CD14-positive monocyte (primary cell): ENCODE measurements around the gene TBC1D26. TPM values are rescaled to one million over a fixed set of nuclear protein-coding genes. Genes with fewer than 3 reads are reported as not detected.

Experiments used
- DNase-seq, 3 donors: peaks; one replicate each; pipeline ENCODE4 v3.0.0-alpha.2; 2011 to 2022
- H2AFZ ChIP-seq: 2 replicates; pipeline ENCODE4 v1.6.0; 2012; ENCODE audit warnings: mild to moderate bottlenecking, low read depth, low read length, inconsistent platforms; ENCODE audit not compliant: insufficient read depth, poor library complexity, severe bottlenecking
- H3K27ac ChIP-seq, 2 donors: 1 replicate in 1 of 2; 2 replicates in 1 of 2; pipeline ENCODE4 v1.5.1; 2012 to 2013; ENCODE audit warnings: low read length in 2 of 2, control low read depth in 1 of 2, inconsistent platforms in 1 of 2, low read depth in 1 of 2, mild to moderate bottlenecking in 1 of 2
- H3K27me3 ChIP-seq, 2 donors: one replicate each; pipeline versions ENCODE4 v1.6.0 to v1.6.1; 2011 to 2013; ENCODE audit warnings: low read length in 2 of 2; ENCODE audit not compliant: control insufficient read depth in 2 of 2, insufficient read depth in 2 of 2
- H3K36me3 ChIP-seq, 2 donors: replicated peaks in 1 of 2; 1 replicate in 1 of 2; 2 replicates in 1 of 2; pipeline versions ENCODE4 v1.5.1 to v1.6.1; 2012 to 2013; ENCODE audit warnings: low read length in 2 of 2, control low read depth in 1 of 2, inconsistent platforms in 1 of 2, mild to moderate bottlenecking in 1 of 2; ENCODE audit not compliant: insufficient read depth in 2 of 2, control insufficient read depth in 1 of 2
- H3K4me1 ChIP-seq, 2 donors: 1 replicate in 1 of 2; 2 replicates in 1 of 2; pipeline versions ENCODE4 v1.5.1 to v1.6.1; 2012 to 2013; ENCODE audit warnings: low read length in 2 of 2, control low read depth in 1 of 2, inconsistent platforms in 1 of 2, mild to moderate bottlenecking in 1 of 2, moderate library complexity in 1 of 2; ENCODE audit not compliant: insufficient read depth in 2 of 2, control insufficient read depth in 1 of 2
- H3K4me2 ChIP-seq: replicated peaks from 2 replicates; pipeline ENCODE3; 2012; ENCODE audit warnings: low read length, moderate library complexity, mild to moderate bottlenecking; ENCODE audit not compliant: poor library complexity, severe bottlenecking; ENCODE audit errors: extremely low read depth
- H3K4me3 ChIP-seq, 3 experiments: fragments of 200-600 bp in 1 of 3; sonication (generic) in 1 of 3; replicated peaks in 1 of 3; 1 replicate in 2 of 3; 2 replicates in 1 of 3; pipeline ENCODE4 v1.5.1; 2011 to 2013; ENCODE audit warnings: low read length in 3 of 3, mild to moderate bottlenecking in 3 of 3, control low read depth in 2 of 3, low read depth in 2 of 3, inconsistent platforms in 1 of 3, moderate library complexity in 1 of 3
- H3K79me2 ChIP-seq: 2 replicates; pipeline ENCODE4 v1.6.0; 2012; ENCODE audit warnings: mild to moderate bottlenecking, control low read depth, inconsistent platforms, low read length, moderate library complexity; ENCODE audit not compliant: insufficient read depth
- H3K9ac ChIP-seq: 2 replicates; pipeline ENCODE4 v1.6.0; 2017; ENCODE audit warnings: low read length, mild to moderate bottlenecking; ENCODE audit not compliant: insufficient read depth, poor library complexity, severe bottlenecking
- H3K9me3 ChIP-seq, 2 donors: replicated peaks in 1 of 2; 1 replicate in 1 of 2; 2 replicates in 1 of 2; pipeline versions ENCODE4 v1.5.1 to v1.6.1; 2012 to 2013; ENCODE audit warnings: low read length in 2 of 2, control low read depth in 1 of 2; ENCODE audit not compliant: control insufficient read depth in 1 of 2, insufficient read depth in 1 of 2
- H4K20me1 ChIP-seq: 2 replicates; pipeline ENCODE4 v1.6.0; 2012; ENCODE audit warnings: mild to moderate bottlenecking, low read length, control low read depth, moderate library complexity; ENCODE audit not compliant: insufficient read depth
- H3K27ac Mint-ChIP-seq, 7 donors: one replicate each; pipeline ENCODE4 v1.8.0; 2020; ENCODE audit warnings: mild to moderate bottlenecking in 7 of 7, mixed read lengths in 7 of 7, moderate library complexity in 6 of 7, inconsistent platforms in 2 of 7
- H3K27me3 Mint-ChIP-seq, 3 donors: one replicate each; pipeline ENCODE4 v1.8.0; 2021 to 2022; ENCODE audit warnings: low read depth in 3 of 3, mild to moderate bottlenecking in 3 of 3, mixed read lengths in 3 of 3, moderate library complexity in 3 of 3, inconsistent platforms in 1 of 3
- H3K36me3 Mint-ChIP-seq, 2 donors: one replicate each; pipeline ENCODE4 v1.8.0; 2020; ENCODE audit warnings: mixed read lengths in 2 of 2, inconsistent platforms in 1 of 2, mild to moderate bottlenecking in 1 of 2
- H3K4me1 Mint-ChIP-seq: one replicate; pipeline ENCODE4 v1.8.0; 2020; ENCODE audit warnings: mild to moderate bottlenecking, mixed read lengths
- H3K4me3 Mint-ChIP-seq, 2 donors: one replicate each; pipeline ENCODE4 v1.8.0; 2020; ENCODE audit warnings: mild to moderate bottlenecking in 2 of 2, mixed read lengths in 2 of 2, moderate library complexity in 1 of 2
- H3K9me3 Mint-ChIP-seq, 7 donors: one replicate each; pipeline ENCODE4 v1.8.0; 2020 to 2022; ENCODE audit warnings: mixed read lengths in 7 of 7, mild to moderate bottlenecking in 6 of 7, moderate library complexity in 6 of 7, inconsistent platforms in 2 of 7
- CTCF ChIP-seq: fragments of 200-600 bp; IDR thresholded peaks from one replicate; pipeline ENCODE4 v1.8.0; 2022; ENCODE audit warnings: antibody characterized with exemption, mild to moderate bottlenecking
- WGBS: methylation state at CpG from one replicate; pipeline ENCODE4 v1.1.5; 2013; ENCODE audit warnings: missing lambda C conversion rate; ENCODE audit not compliant: insufficient coverage; 5-methylcytosine and 5-hydroxymethylcytosine counted together
- intact Hi-C, 2 donors: fragments of 100-400 bp; cut with micrococcal nuclease; formaldehyde crosslinking; loops; one replicate each; pipeline versions ENCODE4 v1.15.0 to v1.15.1; 2023
- polyA plus RNA-seq, 3 donors: library from polyadenylated mRNA; depleted of rRNA in 1 of 3; unstranded in 2 of 3; stranded (reverse) in 1 of 3; fragments of 300-500 nt in 2 of 3; fragments of >200 nt in 1 of 3; fragmentation: Illumina TruSeq in 2 of 3; gene quantifications; 1 replicate in 2 of 3; 2 replicates in 1 of 3; pipeline ENCODE4 v1.2.3, GENCODE V29; 2012 to 2021

TBC1D26 gene
- polyA plus RNA-seq, 3 donors, result 0.03 TPM; not detected in 2

DNA sequence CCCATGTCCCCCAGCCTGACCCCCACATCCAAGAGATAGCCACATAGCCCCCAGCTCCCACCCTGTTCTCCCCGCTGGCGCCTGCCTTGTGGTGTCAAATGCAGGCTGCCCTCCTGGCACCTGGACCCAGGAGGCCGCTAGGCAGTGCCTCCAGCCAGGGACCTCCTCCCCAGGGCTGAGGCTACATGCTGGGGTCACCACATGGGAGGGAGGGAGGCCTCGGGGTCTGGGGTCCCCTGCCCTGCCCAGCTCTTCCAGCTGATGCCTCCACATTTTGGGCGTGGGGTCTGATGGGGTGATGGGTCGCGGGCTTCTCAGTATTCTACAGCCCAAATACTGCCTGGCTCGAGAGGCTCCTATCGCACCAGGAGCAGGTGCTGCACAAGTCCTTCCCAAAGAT lies 9.5 kb downstream of the TBC1D26 start:
- Mint-ChIP-seq H3K36me3 (no peaks in the 10 kb centered on the region), H3K27me3 (peaks cover 5 to 6% (median 5%) of the 10 kb centered on the region in 3 donors), H3K27ac (no peak overlapping the region), H3K9me3 (peaks cover 0 to 19% (median 5%) of the 10 kb centered on the region in 7 donors), H3K4me3 (no peak overlapping the region), H3K4me1 (no peaks in the 10 kb centered on the region)
- no peak for DNase-seq
- no peaks in the 10 kb centered on the region for H3K27me3 ChIP-seq
- intact Hi-C loops, result no loop called here
- H3K4me3 ChIP-seq, result no peak overlapping the region
- H3K9me3 ChIP-seq, result no peaks in the 10 kb centered on the region
- H2AFZ ChIP-seq, result no peak overlapping the region
- H3K79me2 ChIP-seq, result no peaks in the 10 kb centered on the region
- H4K20me1 ChIP-seq, result no peaks in the 10 kb centered on the region
- no peaks in the 10 kb centered on the region for H3K4me1 ChIP-seq
- H3K4me2 ChIP-seq, result no peak overlapping the region
- no peak overlapping the region for H3K27ac ChIP-seq
- no peak overlapping the region for H3K9ac ChIP-seq
- TF ChIP-seq CTCF, result no peak
- H3K36me3 ChIP-seq, result no peaks in the 10 kb centered on the region
- 93% methylated on average over 2 of the region's 9 CpGs for WGBS

GRCh38 chr17:15742051-15742795 lies 10.1 kb downstream of the TBC1D26 start:
- intact Hi-C loops, result no loop called here
- Mint-ChIP-seq H3K27ac (peak overlapping the region in 1 of 7 donors; percentile 54), H3K9me3 (peaks cover 0 to 24% (median 7%) of the 10 kb centered on the region in 7 donors), H3K4me3 (no peak overlapping the region), H3K4me1 (no peaks in the 10 kb centered on the region), H3K27me3 (peaks cover 5 to 9% (median 7%) of the 10 kb centered on the region in 3 donors), H3K36me3 (no peaks in the 10 kb centered on the region)
- no peaks in the 10 kb centered on the region for H3K79me2 ChIP-seq
- no peak for DNase-seq
- no peaks in the 10 kb centered on the region for H4K20me1 ChIP-seq
- no peak overlapping the region for H2AFZ ChIP-seq
- no peaks in the 10 kb centered on the region for H3K27me3 ChIP-seq
- WGBS, result 85% methylated on average over 14 of the region's 15 CpGs
- H3K4me1 ChIP-seq, result no peaks in the 10 kb centered on the region
- H3K36me3 ChIP-seq, result no peaks in the 10 kb centered on the region
- H3K4me3 ChIP-seq, result no peak overlapping the region
- H3K9ac ChIP-seq, result no peak overlapping the region
- TF ChIP-seq CTCF, result no peak
- H3K27ac ChIP-seq, result no peak overlapping the region
- H3K4me2 ChIP-seq, result no peak overlapping the region
- no peaks in the 10 kb centered on the region for H3K9me3 ChIP-seq
